ENCODE measurements around the gene CEP135. TPM values are rescaled to one million over a fixed set of nuclear protein-coding genes. Genes with fewer than 3 reads are reported as not detected.

Gene CEP135, protein sequence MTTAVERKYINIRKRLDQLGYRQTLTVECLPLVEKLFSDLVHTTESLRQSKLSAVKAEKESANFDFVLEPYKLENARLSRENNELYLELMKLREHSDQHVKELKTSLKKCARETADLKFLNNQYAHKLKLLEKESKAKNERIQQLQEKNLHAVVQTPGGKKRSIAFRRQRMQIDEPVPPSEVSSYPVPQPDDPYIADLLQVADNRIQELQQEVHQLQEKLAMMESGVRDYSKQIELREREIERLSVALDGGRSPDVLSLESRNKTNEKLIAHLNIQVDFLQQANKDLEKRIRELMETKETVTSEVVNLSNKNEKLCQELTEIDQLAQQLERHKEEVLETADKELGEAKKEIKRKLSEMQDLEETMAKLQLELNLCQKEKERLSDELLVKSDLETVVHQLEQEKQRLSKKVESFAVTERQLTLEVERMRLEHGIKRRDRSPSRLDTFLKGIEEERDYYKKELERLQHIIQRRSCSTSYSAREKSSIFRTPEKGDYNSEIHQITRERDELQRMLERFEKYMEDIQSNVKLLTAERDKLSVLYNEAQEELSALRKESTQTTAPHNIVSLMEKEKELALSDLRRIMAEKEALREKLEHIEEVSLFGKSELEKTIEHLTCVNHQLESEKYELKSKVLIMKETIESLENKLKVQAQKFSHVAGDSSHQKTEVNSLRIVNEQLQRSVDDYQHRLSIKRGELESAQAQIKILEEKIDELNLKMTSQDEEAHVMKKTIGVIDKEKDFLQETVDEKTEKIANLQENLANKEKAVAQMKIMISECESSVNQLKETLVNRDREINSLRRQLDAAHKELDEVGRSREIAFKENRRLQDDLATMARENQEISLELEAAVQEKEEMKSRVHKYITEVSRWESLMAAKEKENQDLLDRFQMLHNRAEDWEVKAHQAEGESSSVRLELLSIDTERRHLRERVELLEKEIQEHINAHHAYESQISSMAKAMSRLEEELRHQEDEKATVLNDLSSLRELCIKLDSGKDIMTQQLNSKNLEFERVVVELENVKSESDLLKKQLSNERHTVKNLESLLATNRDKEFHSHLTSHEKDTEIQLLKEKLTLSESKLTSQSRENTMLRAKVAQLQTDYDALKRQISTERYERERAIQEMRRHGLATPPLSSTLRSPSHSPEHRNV
- total RNA-seq (2021) = 12.6 and 13.9 TPM in 2 replicates
- long read RNA-seq, partial matches to known transcripts = 63 of 73 reads
- long read RNA-seq, other reads (novel, unspliced or antisense) = 7 of 73 reads

DNA sequence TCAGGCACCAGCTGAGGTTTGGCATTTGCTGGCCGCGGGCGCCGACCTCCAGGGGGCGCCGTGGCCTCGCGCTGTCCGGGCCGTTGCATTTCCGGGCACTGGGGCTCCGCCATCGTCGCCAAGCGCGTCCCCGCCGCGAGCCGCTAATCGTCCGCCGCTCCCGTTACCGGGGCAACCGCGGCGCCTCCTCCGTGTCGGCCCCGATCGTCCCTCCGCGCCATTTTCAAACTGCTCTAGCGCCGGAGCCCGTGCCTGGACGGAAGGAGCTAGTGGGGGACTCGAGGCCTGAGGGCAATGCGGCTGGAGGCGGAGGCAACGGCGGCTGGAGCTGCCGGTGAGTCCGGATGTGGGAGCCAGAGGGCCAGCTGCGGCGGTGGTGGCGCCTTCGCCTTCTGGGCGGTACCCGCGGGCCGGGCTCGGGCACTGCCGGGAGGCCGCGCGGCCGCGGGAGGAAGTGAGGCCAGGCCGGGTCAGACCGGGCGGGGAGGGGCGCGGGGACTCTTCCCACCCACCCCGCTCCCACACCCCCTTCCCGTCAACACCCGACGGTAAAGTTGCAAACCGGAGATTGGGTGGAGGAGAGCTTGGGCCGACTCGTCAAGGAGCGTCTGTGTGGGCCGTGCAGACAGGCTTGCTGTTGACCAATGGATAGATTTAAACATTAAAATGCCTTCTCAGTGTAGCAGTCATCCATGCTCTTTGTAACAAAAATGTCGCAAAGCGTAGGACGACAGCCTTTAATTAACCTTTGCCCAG lies at the start of gene CEP135:
TSS of gene CEP135 (plus strand) at position 220 of the 756 bp plus-strand sequence. CDS start 3,186 bp downstream, outside the sequence.
- Histone ChIP-seq H2BK15ac (ENCODE audit: low read depth, low read length) (no peak within 1 kb of the TSS; the same call in 1 of the 2 replicates), H3K14ac (ENCODE audit: insufficient read depth, low read length) (peak within 1 kb of the TSS; percentile 93), H3K23me2 (ENCODE audit: insufficient read length, low read depth, low read length, poor library complexity, severe bottlenecking) (no peaks in the 10 kb centered on the region), H2BK120ac (ENCODE audit: low read depth, low read length, poor library complexity, severe bottlenecking) (no peak within 1 kb of the TSS), H4K8ac (replicated peaks; ENCODE audit: insufficient read length, low read depth, low read length) (no peak within 1 kb of the TSS), H3K4me2 (ENCODE audit: insufficient read depth, insufficient read length, low read length) (peak within 1 kb of the TSS; percentile 57), H2BK20ac (ENCODE audit: low read depth, low read length, poor library complexity, severe bottlenecking) (no peak within 1 kb of the TSS), H3K9ac (ENCODE audit: extremely low read depth, insufficient read length, low read length) (peak within 1 kb of the TSS; percentile 71), H3K9me3 (ENCODE audit: control insufficient read depth, low read depth, low read length) (no peaks in the 10 kb centered on the region), H4K91ac (ENCODE audit: insufficient read length, low read depth, low read length) (no peak within 1 kb of the TSS), H3K79me1 (ENCODE audit: insufficient read depth, low read depth, low read length, poor library complexity, severe bottlenecking) (no peaks in the 10 kb centered on the region), H2BK5ac (ENCODE audit: insufficient read length, low read length) (no peak within 1 kb of the TSS), H3K4me1 (ENCODE audit: insufficient read depth, low read length) (peaks cover 2% of the 10 kb centered on the region; the same call in 1 of the 2 replicates), H3K56ac (ENCODE audit: insufficient read length, low read depth, low read length) (no peak within 1 kb of the TSS), H3T11ph (ENCODE audit: low read length) (no peak within 1 kb of the TSS), H2AK5ac (ENCODE audit: insufficient read length, low read length) (no peak within 1 kb of the TSS), H2BK12ac (ENCODE audit: insufficient read length, low read depth, low read length) (peak within 1 kb of the TSS; percentile 10), H3K27me3 (ENCODE audit: insufficient read depth, low read length) (no peaks in the 10 kb centered on the region), H3K27ac (ENCODE audit: insufficient read length, low read depth, low read length) (peak within 1 kb of the TSS; percentile 37), H4K20me1 (ENCODE audit: control insufficient read depth, insufficient read depth, insufficient read length) (no peaks in the 10 kb centered on the region), H3K4ac (ENCODE audit: low read depth, low read length) (no peak within 1 kb of the TSS), H4K5ac (ENCODE audit: insufficient read length, low read depth, low read length) (no peak within 1 kb of the TSS), H3K23ac (ENCODE audit: insufficient read length, low read depth, low read length) (no peak within 1 kb of the TSS), H3K79me2 (ENCODE audit: insufficient read depth, low read length) (no peaks in the 10 kb centered on the region), H3K18ac (ENCODE audit: insufficient read length, low read depth, low read length) (peak within 1 kb of the TSS; percentile 89), H2AFZ (ENCODE audit: low read length) (no peak within 1 kb of the TSS)
- H3K27me3 Mint-ChIP-seq (ENCODE audit: low read depth) = no peaks in the 10 kb centered on the region; the same call in 1 of the 2 replicates
- peak; percentile 96 for DNase-seq
- peaks cover 28 to 31% of the 10 kb centered on the region in 2 experiments for H3K4me1 Mint-ChIP-seq
- no CpG with 5 or more reads among the region's 77 CpGs for WGBS (ENCODE audit: extremely low coverage, insufficient read length, low lambda C conversion rate)
- TF ChIP-seq, protein P1, sequence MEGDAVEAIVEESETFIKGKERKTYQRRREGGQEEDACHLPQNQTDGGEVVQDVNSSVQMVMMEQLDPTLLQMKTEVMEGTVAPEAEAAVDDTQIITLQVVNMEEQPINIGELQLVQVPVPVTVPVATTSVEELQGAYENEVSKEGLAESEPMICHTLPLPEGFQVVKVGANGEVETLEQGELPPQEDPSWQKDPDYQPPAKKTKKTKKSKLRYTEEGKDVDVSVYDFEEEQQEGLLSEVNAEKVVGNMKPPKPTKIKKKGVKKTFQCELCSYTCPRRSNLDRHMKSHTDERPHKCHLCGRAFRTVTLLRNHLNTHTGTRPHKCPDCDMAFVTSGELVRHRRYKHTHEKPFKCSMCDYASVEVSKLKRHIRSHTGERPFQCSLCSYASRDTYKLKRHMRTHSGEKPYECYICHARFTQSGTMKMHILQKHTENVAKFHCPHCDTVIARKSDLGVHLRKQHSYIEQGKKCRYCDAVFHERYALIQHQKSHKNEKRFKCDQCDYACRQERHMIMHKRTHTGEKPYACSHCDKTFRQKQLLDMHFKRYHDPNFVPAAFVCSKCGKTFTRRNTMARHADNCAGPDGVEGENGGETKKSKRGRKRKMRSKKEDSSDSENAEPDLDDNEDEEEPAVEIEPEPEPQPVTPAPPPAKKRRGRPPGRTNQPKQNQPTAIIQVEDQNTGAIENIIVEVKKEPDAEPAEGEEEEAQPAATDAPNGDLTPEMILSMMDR (conservative IDR thresholded peaks at IDR 0.05) = peak; percentile 99
- H3K9me3 Mint-ChIP-seq = no peaks in the 10 kb centered on the region; a peak in 1 of 5 replicates
- peak within 1 kb of the TSS; percentile 86 to 96 (median 95); a peak in 6 of 7 replicates for H3K27ac Mint-ChIP-seq
- peaks cover 1 to 21% (median 2%) of the 10 kb centered on the region in 3 experiments; a peak in 5 of 7 replicates for H3K36me3 Mint-ChIP-seq (ENCODE audit: insufficient read depth in 1 of 3, low read depth in 3 of 3)
- H3K4me3 Mint-ChIP-seq = peak within 1 kb of the TSS; percentile 88 to 93

Data from H9 (cell line).